Loucy (cell line): ENCODE measurements around the gene SLC27A2.

Experiments used
- H2AFZ ChIP-seq: fragments of 200-600 bp; sonication (generic); 2 replicates; pipeline ENCODE4 v1.6.0; 2016; ENCODE audit warnings: antibody characterized with exemption, mild to moderate bottlenecking, low read length, moderate library complexity
- H3F3A ChIP-seq: fragments of 200-600 bp; 2 replicates; pipeline ENCODE4 v1.6.0; 2016; ENCODE audit warnings: antibody characterized with exemption, low read depth, mild to moderate bottlenecking
- H3K27me3 ChIP-seq: fragments of 200-600 bp; sonication (generic); 2 replicates; pipeline ENCODE4 v1.6.1; 2014; ENCODE audit warnings: low read length, mild to moderate bottlenecking; ENCODE audit not compliant: insufficient read depth, poor library complexity, severe bottlenecking
- H3K36me3 ChIP-seq: fragments of 200-600 bp; sonication (generic); 2 replicates; pipeline ENCODE4 v1.6.1; 2016; ENCODE audit warnings: low read length; ENCODE audit not compliant: insufficient read depth
- H3K4me1 ChIP-seq: fragments of 200-600 bp; sonication (generic); 2 replicates; pipeline ENCODE4 v1.5.1; 2014; ENCODE audit warnings: low read length, mild to moderate bottlenecking; ENCODE audit not compliant: insufficient read depth, poor library complexity, severe bottlenecking
- H3K4me2 ChIP-seq: fragments of 200-600 bp; sonication (generic); 2 replicates; pipeline ENCODE4 v1.6.0; 2014; ENCODE audit warnings: antibody characterized with exemption, low read length, low read depth, mild to moderate bottlenecking; ENCODE audit not compliant: poor library complexity, severe bottlenecking
- H3K4me3 ChIP-seq: fragments of 200-600 bp; sonication (generic); 2 replicates; pipeline ENCODE4 v1.5.1; 2014; ENCODE audit warnings: low read length, mild to moderate bottlenecking, mixed read lengths; ENCODE audit not compliant: poor library complexity, severe bottlenecking
- H3K79me2 ChIP-seq: fragments of 200-600 bp; sonication (generic); 2 replicates; pipeline ENCODE4 v1.6.1; 2014; ENCODE audit warnings: low read length; ENCODE audit not compliant: insufficient read depth
- H3K9ac ChIP-seq: fragments of 200-600 bp; sonication (generic); 2 replicates; pipeline ENCODE4 v1.6.0; 2014; ENCODE audit warnings: mild to moderate bottlenecking, low read depth, low read length, moderate library complexity; ENCODE audit not compliant: poor library complexity, severe bottlenecking
- H3K9me2 ChIP-seq: fragments of 200-600 bp; sonication (generic); replicated peaks from 2 replicates; pipeline ENCODE4 v1.6.1; 2016; ENCODE audit warnings: low read depth, low read length, mixed read lengths
- H3K9me3 ChIP-seq: fragments of 200-600 bp; sonication (generic); 2 replicates; pipeline ENCODE4 v1.6.1; 2014; ENCODE audit warnings: mild to moderate bottlenecking, antibody characterized with exemption, low read length, low read depth; ENCODE audit not compliant: insufficient read depth
- H4K20me1 ChIP-seq: fragments of 200-600 bp; sonication (generic); 2 replicates; pipeline ENCODE4 v1.6.0; 2014; ENCODE audit warnings: antibody characterized with exemption, low read length, mild to moderate bottlenecking; ENCODE audit not compliant: insufficient read depth, poor library complexity, severe bottlenecking
- EZH2phosphoT487 ChIP-seq: fragments of 200-600 bp; IDR thresholded peaks from 2 replicates; pipeline ENCODE4 v1.6.1; 2018; ENCODE audit warnings: antibody characterized with exemption, mild to moderate bottlenecking, moderate library complexity, borderline replicate concordance
- TF ChIP-seq, protein P1 (sequence below): fragments of 200-600 bp; sonication (generic); conservative IDR thresholded peaks from 2 replicates; pipeline ENCODE4 v1.5.1; 2014; ENCODE audit warnings: mild to moderate bottlenecking, antibody characterized with exemption, low read length

SLC27A2 gene

DNA sequence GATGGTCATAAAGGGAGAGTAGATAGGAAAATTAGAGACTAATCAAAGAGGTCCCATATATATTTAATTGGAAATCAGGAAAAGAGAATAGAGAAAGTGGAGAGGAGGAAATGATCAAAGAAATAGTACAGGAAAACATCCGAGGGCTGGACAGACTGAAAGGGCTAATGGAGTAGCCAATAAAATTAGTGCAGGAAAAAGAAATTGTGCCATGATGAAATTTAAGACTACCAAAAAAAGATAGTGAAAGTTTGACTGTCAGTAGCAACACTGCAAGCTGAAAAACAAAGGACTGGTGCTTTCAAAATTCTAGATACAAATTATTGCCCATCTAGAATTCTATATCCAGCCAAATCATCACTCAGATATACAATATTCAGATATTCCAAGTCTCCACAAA is 36.3 kb downstream of the SLC27A2 start:
- Histone ChIP-seq H3K4me3 (no peak overlapping the region), H2AFZ (no peak overlapping the region)

DNA sequence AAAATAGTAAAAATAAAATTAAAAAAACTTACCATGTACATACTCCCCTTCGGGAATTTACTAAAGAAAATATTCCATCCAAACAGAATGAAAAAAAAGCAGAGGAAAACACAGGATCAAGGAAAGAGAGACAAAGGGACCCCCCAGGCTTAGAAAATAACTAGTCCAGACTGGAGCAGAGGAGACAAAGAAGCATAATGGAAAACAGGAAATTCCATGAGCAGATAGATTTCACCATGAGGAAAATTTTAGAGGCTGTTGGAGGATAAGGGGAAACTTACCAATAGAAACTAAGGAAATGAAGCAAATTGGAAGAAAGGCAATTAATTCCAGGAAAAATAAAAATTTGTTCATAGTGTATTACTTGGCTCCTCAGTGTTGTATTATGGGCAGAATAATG is 36.7 kb downstream of the SLC27A2 start:
- no peaks in the 10 kb centered on the region for H3K9me3 ChIP-seq
- no peak overlapping the region for H3K9ac ChIP-seq
- no peaks in the 10 kb centered on the region for H4K20me1 ChIP-seq
- H3K9me2 ChIP-seq = no peaks in the 10 kb centered on the region
- H3K4me1 ChIP-seq = peaks cover 11% of the 10 kb centered on the region
- H3K27me3 ChIP-seq = no peaks in the 10 kb centered on the region
- TF ChIP-seq EZH2phosphoT487 = no peak
- TF ChIP-seq, protein P1, sequence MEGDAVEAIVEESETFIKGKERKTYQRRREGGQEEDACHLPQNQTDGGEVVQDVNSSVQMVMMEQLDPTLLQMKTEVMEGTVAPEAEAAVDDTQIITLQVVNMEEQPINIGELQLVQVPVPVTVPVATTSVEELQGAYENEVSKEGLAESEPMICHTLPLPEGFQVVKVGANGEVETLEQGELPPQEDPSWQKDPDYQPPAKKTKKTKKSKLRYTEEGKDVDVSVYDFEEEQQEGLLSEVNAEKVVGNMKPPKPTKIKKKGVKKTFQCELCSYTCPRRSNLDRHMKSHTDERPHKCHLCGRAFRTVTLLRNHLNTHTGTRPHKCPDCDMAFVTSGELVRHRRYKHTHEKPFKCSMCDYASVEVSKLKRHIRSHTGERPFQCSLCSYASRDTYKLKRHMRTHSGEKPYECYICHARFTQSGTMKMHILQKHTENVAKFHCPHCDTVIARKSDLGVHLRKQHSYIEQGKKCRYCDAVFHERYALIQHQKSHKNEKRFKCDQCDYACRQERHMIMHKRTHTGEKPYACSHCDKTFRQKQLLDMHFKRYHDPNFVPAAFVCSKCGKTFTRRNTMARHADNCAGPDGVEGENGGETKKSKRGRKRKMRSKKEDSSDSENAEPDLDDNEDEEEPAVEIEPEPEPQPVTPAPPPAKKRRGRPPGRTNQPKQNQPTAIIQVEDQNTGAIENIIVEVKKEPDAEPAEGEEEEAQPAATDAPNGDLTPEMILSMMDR = no peak
- no peak overlapping the region for H2AFZ ChIP-seq
- no peaks in the 10 kb centered on the region for H3K79me2 ChIP-seq
- no peak overlapping the region for H3K4me2 ChIP-seq
- no peak overlapping the region for H3K4me3 ChIP-seq
- H3K36me3 ChIP-seq = no peaks in the 10 kb centered on the region
- no peaks in the 10 kb centered on the region for H3F3A ChIP-seq

More for the DNA sequence above, 36.3 kb downstream of the SLC27A2 start:
- Histone ChIP-seq H3F3A (no peaks in the 10 kb centered on the region), H3K9me3 (no peaks in the 10 kb centered on the region), H3K27me3 (no peaks in the 10 kb centered on the region), H3K4me1 (peaks cover 11% of the 10 kb centered on the region), H3K9me2 (no peaks in the 10 kb centered on the region), H4K20me1 (no peaks in the 10 kb centered on the region), H3K36me3 (no peaks in the 10 kb centered on the region), H3K9ac (no peak overlapping the region), H3K4me2 (no peak overlapping the region), H3K79me2 (no peaks in the 10 kb centered on the region)
- TF ChIP-seq, protein P1 = no peak
- no peak for TF ChIP-seq EZH2phosphoT487

DNA sequence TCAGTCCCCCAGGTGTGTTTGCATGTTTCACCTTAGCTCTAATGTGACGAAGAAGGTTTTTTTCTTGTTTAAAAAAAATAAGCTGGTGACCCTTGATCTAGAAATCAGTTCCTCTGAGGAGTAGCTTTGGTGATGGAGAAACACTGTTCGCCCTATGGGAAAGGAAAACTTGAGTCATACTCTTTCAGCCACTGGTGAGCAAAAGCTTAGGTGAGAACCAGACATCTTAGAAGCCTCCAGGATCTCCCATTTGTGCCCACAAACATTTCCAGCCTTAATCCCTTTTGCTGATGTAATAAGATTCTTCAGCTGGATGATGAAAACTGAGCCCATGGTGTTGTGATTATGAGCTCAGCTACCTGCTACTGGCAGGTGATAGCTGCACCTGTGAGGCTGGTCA is 37.8 kb downstream of the SLC27A2 start:
- Histone ChIP-seq H3K4me2 (no peak overlapping the region), H4K20me1 (no peaks in the 10 kb centered on the region), H3K79me2 (no peaks in the 10 kb centered on the region), H3K27me3 (no peaks in the 10 kb centered on the region), H3K4me3 (no peak overlapping the region), H3F3A (no peaks in the 10 kb centered on the region), H3K4me1 (peaks cover 11% of the 10 kb centered on the region), H3K9me2 (no peaks in the 10 kb centered on the region), H2AFZ (no peak overlapping the region), H3K9ac (no peak overlapping the region), H3K9me3 (no peaks in the 10 kb centered on the region), H3K36me3 (no peaks in the 10 kb centered on the region)
- no peak for TF ChIP-seq EZH2phosphoT487
- TF ChIP-seq, protein P1 = no peak
